GM12874 (cell line): ENCODE results near the gene MYO1D.

Experiments
- TF ChIP-seq, protein P1 (sequence below): IDR thresholded peaks from 2 replicates; pipeline ENCODE4 v1.5.1; 2011; ENCODE audit warnings: low read depth, mild to moderate bottlenecking, control low read depth, low read length, moderate library complexity; ENCODE audit not compliant: insufficient read depth

The MYO1D gene

DNA sequence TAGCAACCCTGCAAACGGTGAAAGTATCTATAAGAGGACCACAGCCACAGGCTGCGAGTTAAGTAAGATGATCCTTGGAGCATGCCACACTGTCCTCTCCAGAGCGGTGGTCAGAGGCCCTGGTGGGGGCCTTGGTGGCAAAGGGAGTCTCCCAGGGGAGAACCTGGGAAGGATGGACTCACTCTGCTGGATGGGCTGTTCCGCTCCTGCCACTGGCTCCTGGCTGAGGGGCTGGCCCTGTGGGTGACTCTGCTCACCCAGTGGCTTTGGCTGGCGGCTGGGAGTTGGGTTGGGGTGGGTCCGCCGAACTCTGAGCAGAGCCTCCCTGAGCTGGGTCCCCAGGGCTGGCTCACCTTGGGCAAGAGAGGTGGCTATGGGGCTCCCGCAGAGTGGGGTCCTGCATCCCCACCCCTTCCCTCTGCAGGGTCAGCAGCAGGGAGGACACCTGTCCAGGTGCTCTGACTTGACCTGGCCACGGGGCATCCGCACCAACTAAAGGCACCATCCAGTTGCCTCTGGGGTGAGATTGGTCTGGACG, 382.9 kb downstream of the MYO1D start:
- TF ChIP-seq, protein P1, sequence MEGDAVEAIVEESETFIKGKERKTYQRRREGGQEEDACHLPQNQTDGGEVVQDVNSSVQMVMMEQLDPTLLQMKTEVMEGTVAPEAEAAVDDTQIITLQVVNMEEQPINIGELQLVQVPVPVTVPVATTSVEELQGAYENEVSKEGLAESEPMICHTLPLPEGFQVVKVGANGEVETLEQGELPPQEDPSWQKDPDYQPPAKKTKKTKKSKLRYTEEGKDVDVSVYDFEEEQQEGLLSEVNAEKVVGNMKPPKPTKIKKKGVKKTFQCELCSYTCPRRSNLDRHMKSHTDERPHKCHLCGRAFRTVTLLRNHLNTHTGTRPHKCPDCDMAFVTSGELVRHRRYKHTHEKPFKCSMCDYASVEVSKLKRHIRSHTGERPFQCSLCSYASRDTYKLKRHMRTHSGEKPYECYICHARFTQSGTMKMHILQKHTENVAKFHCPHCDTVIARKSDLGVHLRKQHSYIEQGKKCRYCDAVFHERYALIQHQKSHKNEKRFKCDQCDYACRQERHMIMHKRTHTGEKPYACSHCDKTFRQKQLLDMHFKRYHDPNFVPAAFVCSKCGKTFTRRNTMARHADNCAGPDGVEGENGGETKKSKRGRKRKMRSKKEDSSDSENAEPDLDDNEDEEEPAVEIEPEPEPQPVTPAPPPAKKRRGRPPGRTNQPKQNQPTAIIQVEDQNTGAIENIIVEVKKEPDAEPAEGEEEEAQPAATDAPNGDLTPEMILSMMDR, result no peak

DNA sequence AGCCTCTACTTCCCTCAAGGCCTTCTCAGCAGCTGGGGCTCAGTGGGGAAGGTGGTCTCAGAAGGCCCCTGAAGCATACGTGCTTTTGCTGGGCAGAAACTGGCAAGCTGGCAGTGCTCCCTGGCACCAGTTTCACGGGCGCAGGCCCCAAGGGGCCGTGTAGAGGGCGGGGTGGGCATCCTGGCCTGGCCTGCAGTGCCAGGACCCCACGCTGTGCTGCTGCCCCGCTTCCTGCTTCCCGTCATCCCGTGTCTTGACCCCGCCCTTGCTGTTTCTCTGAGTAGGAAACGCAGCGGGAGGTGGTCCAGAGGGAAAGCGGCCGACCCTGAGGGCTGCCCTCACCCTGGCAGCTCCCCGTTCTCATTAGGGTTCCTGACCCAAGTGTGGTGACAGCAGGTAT, 383.4 kb downstream of the MYO1D start:
- TF ChIP-seq, protein P1, result no peak

DNA sequence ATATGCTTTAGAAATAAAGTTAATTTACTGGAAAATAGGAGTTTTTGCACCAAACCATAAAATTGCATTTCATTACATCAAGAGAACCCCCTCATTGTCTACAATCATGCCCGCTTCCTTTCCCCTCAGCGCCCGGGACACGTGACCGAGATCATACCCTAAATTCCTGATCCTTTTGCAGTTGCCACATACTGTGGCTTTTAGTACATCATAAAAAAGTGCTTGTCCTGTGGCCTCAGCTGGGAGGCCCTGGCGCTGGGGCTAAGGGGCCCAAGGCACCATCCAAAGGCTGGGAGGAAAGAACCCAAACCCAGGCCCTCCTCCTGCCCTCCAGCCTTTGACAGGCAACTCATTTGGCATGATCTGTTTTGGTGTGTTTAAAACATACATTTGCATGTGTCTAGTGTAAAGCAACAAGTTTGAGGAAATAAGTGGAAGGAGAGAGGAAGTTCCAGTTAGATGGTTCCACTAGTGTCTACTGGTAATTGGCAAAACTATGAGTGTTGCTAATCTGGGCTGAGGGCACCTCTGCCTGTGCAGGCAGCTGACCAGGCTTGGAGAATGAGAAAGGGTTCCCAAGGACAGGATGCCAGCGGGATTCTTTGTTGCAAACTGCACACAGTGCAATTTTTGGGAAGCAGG, 384.2 kb downstream of the MYO1D start:
- TF ChIP-seq, protein P1, result no peak

DNA sequence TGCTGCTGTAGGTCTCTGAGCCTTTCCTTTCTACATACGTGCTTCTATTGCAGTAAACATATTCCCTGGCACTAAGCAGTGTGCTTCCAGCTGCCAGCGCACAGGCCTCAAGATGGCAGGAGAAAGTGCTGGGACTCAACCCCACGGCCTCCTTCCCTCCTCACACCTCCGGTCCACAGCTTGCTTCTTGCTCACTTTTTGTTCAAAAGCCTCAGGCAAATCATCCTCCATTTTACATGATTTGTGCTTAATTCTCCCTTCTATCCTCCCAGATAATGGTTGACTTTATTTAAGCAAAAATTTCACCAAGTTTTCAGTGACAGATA, 384.7 kb downstream of the MYO1D start:
- TF ChIP-seq, protein P1, result no peak

DNA sequence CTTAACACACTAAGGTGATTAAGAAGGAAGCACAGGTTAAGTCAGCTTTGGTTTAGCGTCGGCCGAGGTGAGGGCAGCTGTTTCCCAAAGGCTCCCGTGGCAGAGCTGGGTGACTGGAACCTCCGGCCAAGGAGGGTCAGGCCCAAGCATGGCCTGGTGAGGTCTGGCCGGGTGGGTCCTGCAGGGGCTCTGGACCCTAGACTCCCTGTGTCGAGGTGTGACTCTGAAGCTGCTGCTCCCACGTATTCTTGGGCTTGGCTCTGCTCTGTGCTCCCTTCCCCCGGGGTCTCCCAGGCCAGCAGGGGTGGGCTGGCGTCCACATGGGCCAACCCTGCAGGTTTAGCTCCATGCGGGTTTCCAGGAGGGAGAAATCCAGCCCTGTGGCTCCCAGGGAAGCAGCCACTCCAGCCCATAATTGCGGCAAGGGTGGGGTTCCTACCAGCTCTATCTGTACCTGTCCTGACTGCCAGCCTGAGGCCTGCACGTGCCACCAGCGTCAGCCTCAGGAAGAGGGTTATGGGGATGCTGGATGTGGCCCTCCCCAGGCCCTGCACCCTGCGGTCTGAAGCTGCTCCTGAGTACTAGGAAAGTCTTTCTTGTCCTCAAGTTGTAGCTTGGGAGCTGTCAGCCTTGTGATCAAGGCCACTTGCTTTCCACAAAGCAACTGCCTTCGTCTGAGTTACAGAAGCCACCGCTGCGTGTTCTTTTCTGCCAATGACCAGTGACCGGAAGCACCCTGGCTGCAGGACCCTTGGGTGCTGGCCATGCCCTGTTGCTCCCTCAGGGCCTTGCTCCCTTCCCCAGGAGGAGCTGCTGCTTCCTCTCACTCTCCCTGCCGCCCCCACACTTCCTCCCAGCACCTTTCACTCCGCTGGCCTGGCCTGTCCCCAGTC, 385.3 kb downstream of the MYO1D start:
- TF ChIP-seq, protein P1, result no peak

DNA sequence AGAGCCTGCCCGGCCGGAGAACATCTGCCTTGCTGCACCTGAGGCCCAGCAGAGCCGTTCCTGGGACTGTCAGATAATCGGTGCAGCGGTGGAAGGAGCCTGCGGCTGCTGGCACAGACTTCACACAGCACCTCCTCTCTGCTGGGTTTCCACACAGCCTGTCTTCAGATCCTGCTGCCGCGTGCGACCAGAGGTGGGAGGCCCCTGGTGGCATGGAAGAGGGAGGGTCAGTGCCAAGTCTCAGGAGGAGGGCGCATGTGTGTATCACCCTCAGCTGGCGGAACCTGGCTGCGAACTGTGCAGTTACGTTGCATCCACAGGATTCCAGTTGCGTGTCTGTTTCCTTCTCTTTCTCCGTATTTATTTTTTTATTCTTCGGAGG, 386.8 kb downstream of the MYO1D start:
- TF ChIP-seq, protein P1, result no peak

DNA sequence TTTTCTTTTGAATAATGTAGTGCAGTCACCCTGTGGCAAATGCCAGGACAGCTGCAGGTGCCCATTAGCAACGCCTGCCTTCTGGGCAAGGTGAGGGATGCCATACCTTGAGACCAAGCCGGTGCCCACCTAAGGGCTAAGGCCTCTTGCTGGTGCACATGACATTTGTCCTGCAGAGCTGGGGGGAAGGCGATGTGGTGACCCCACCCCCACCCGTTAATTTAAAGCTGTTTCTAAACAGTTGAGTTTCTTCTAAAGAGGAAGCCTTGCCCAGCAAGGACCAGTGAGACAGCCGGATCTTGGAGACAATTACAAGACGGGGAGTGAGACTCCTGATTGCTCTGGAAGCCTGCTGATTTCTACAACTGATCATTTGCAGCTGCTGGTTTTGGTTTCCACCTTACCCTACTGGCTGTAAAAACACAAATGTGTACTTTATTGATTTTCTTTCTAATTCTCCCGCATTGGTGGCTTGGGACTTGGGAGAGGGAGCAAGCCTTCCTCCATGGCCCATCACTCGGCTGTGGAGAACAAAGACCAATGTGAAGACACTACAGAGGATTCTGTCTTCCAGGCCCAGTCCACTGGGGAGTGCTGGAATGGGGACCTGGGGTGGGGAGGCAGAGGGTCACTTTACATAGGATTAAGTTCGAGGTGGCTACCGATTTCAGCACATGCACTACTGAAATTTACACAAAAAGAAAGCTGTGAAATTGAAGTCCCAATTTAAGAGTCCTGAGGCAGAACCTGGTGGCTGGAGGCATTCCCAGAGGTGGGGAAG, 387.4 kb downstream of the MYO1D start:
- TF ChIP-seq, protein P1, result no peak
